Dermis microvascular lymphatic vessel endothelial cell (primary cell): ENCODE measurements around the gene PSMB3. TPM values are rescaled to one million over a fixed set of nuclear protein-coding genes. Genes with fewer than 3 reads are reported as not detected.
A peak's percentile ranks its signal among the peaks of the same experiment; 100 is the strongest.

Experiments
- DNase-seq, 2 donors: peaks; one replicate each; pipeline versions ENCODE4 v3.0.0 to v3.0.0-alpha.2; 2010; ENCODE audit warnings: low read depth in 2 of 2
- total RNA-seq: library from RNA; depleted of rRNA; stranded (reverse); fragments of >200 nt; gene quantifications from 2 replicates; pipeline ENCODE4 v1.2.1, GENCODE V29; 2014

The PSMB3 gene
- total RNA-seq, 1 donor from 2014 or later = 507 TPM

DNA sequence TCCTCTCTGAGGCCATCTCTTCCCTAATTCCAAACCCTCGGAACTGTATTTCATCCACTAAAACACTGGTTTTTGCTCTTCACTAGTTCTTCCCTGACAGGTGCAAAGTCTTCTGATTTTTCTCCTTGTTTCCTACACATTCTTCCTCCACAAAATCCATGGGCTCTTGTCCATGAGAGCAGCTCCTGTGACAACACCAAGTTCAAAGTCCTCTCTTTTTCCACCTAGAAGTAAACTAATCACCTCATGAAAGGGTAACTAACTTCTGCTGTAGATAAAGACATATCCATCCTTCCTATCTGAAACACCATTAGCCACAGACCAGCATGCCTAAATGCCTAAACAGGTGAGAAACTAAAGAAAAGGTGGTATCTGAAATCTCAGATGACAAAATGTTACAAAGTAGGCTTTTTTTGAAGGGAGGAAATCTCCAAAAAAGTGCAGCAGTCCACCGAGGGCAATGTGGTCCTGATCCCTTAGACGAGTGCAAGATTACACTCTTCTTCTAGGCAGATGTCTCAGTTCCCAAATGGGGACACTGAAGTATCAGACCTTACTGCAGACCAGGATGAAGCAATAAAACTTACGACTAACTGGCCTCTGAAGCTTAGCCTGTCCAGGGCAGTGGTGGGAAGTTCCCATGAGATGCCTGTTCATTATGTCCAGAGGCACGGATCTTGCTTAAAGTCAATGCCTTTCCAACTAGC, 44.1 kb downstream of the PSMB3 start:
- DNase-seq = no peak

- DNase-seq = no peak
Measured at GRCh38 chr17:38797158-38797490, 44.6 kb downstream of the PSMB3 start.

DNA sequence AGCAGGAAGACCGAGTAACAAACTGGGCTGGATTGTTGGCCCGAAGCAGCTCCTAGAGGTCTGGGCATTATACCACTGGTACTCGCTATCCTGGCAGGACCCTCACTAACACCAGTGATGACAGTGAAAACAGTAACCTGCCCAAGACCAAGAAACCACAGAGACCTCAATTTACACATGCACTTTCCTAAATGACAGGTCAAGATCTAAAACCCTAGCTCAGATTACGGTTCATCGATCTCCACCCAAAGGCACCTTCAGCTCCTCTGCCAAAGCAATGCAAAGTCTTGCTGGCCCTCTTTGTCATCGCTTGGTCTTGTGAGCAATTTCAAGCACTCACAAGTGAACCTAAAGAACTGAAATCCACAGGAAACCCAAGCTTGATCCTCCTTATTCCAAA, 45.3 kb downstream of the PSMB3 start:
- no peak for DNase-seq

GRCh38 chr17:38798614-38799500, 46.3 kb downstream of the PSMB3 start:
- DNase-seq = peak in 1 of 2 donors; percentile 62

GRCh38 chr17:38799501-38800236, 47.1 kb downstream of the PSMB3 start, which contains the start of gene PIP4K2B:
TSS of gene PIP4K2B (minus strand) at chr17:38799556. CDS start at chr17:38799424, 132 bp downstream.
- peak; percentile 93 to 98 for DNase-seq

GRCh38 chr17:38800237-38800760, 47.8 kb downstream of the PSMB3 start:
- no peak for DNase-seq

DNA sequence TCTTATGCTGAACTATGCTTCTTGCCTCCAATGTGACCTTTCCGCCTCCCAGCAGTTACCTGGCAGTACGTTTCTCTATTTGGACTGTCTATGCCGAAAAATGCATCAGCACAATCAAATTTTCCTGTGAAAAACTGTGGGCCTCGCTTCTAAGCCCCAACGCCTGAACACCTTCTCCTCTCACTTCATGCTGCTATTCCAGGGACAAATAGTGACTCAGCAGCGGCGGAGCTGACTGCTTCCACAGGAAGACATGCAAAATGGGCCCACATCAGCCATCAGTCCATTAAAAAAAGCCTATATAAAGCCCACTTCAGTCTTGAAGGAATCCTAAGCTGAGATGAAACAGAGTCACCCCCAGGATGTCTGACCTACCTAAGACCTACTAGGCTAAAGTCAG, 57.3 kb downstream of the PSMB3 start:
- DNase-seq = no peak

Other genes starting within 250 kb of the PSMB3 start
- under 0.01 TPM in 2 replicates for gene SRCIN1, start 146.8 kb upstream of the PSMB3 start, total RNA-seq
- gene EPOP, start 77.8 kb upstream of the PSMB3 start, total RNA-seq = 0.76 and 0.90 TPM in 2 replicates
- gene MLLT6, start 47.5 kb upstream of the PSMB3 start, total RNA-seq = 12.2 and 16.7 TPM in 2 replicates
- 2.7 and 3.7 TPM in 2 replicates for gene CISD3, start 22.4 kb upstream of the PSMB3 start, total RNA-seq
- gene PCGF2, start 4.4 kb upstream of the PSMB3 start, total RNA-seq = 3.2 and 5.6 TPM in 2 replicates
- gene PIP4K2B, start 46.8 kb downstream of the PSMB3 start, total RNA-seq = 26.8 and 41.1 TPM in 2 replicates
- gene CWC25, start 72.6 kb downstream of the PSMB3 start, total RNA-seq = 5.8 and 8.7 TPM in 2 replicates
- gene RPL23, start 101.0 kb downstream of the PSMB3 start, total RNA-seq = 1,151 and 1,302 TPM in 2 replicates
- gene LASP1, start 117.3 kb downstream of the PSMB3 start, total RNA-seq = 57.1 and 80.4 TPM in 2 replicates
- under 0.01 TPM in 1 of 2 replicates, not detected in the other for gene FBXO47, start 214.7 kb downstream of the PSMB3 start, total RNA-seq